Endothelial cell (in vitro differentiated cells): Measurements from ENCODE around the gene MATN4. TPM values are rescaled to one million over a fixed set of nuclear protein-coding genes. Genes with fewer than 3 reads are reported as not detected.

Experiments
- DNase-seq: peaks from one replicate; pipeline ENCODE4 v3.0.0; 2021; ENCODE audit warnings: low spot score
- H3K27ac Mint-ChIP-seq: one replicate; pipeline ENCODE4 v1.8.0; 2021; ENCODE audit warnings: mixed read lengths, inconsistent platforms; ENCODE audit not compliant: unreplicated experiment
- H3K27me3 Mint-ChIP-seq: one replicate; pipeline ENCODE4 v1.8.0; 2021; ENCODE audit warnings: mild to moderate bottlenecking, moderate library complexity, mixed read lengths, inconsistent platforms; ENCODE audit not compliant: unreplicated experiment
- H3K36me3 Mint-ChIP-seq: one replicate; pipeline ENCODE4 v1.8.0; 2021; ENCODE audit warnings: mild to moderate bottlenecking, low read depth, mixed read lengths, inconsistent platforms; ENCODE audit not compliant: unreplicated experiment
- H3K4me1 Mint-ChIP-seq: one replicate; pipeline ENCODE4 v1.8.0; 2021; ENCODE audit warnings: mild to moderate bottlenecking, mixed read lengths, inconsistent platforms; ENCODE audit not compliant: unreplicated experiment
- H3K4me3 Mint-ChIP-seq: one replicate; pipeline ENCODE4 v1.8.0; 2021; ENCODE audit warnings: mild to moderate bottlenecking, mixed read lengths, inconsistent platforms; ENCODE audit not compliant: unreplicated experiment
- H3K9me3 Mint-ChIP-seq: one replicate; pipeline ENCODE4 v1.8.0; 2021; ENCODE audit warnings: mixed read lengths, inconsistent platforms; ENCODE audit not compliant: unreplicated experiment
- total RNA-seq: library from RNA; stranded (reverse); fragmentation: NEBNext Ultra II Directional; extraction: Animal tissue kit (Norgen Biotek cat#: 25700); gene quantifications from one replicate; pipeline ENCODE4 v1.2.1, GENCODE V29; 2021; ENCODE audit not compliant: unreplicated experiment
- TF ChIP-seq, protein P1 (sequence below): fragments of 200-600 bp; sonication (generic); IDR thresholded peaks from one replicate; pipeline ENCODE4 v1.5.0; 2021; ENCODE audit warnings: antibody characterized with exemption; ENCODE audit not compliant: unreplicated experiment

The MATN4 gene
- total RNA-seq, 1 donor from 2014 or later = not detected

DNA sequence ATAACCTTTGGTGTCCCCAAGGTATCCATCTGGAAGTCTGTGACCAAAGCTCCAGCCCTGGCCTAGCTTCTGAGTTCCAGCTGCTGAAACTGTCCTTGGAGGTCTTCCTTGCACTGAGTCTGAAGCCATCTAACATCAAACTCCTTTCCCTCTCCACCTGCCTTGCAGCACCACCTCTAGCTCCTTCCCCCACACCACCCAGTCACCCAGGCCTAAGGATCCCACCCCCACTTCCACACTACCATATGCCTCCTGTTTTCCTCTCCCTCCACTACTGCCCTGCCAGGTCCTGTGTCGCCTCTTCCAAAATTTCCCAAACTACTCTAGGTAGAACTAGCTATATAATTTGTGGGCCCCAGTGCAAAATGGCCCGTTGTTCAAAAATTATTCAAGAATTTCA lies 10.8 kb upstream of the MATN4 start:
- no peak overlapping the region for H3K4me3 Mint-ChIP-seq
- TF ChIP-seq, protein P1, sequence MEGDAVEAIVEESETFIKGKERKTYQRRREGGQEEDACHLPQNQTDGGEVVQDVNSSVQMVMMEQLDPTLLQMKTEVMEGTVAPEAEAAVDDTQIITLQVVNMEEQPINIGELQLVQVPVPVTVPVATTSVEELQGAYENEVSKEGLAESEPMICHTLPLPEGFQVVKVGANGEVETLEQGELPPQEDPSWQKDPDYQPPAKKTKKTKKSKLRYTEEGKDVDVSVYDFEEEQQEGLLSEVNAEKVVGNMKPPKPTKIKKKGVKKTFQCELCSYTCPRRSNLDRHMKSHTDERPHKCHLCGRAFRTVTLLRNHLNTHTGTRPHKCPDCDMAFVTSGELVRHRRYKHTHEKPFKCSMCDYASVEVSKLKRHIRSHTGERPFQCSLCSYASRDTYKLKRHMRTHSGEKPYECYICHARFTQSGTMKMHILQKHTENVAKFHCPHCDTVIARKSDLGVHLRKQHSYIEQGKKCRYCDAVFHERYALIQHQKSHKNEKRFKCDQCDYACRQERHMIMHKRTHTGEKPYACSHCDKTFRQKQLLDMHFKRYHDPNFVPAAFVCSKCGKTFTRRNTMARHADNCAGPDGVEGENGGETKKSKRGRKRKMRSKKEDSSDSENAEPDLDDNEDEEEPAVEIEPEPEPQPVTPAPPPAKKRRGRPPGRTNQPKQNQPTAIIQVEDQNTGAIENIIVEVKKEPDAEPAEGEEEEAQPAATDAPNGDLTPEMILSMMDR = no peak
- H3K27me3 Mint-ChIP-seq = peaks cover 4% of the 10 kb centered on the region
- no peak overlapping the region for H3K27ac Mint-ChIP-seq
- DNase-seq = no peak
- no peaks in the 10 kb centered on the region for H3K9me3 Mint-ChIP-seq
- no peaks in the 10 kb centered on the region for H3K36me3 Mint-ChIP-seq
- no peaks in the 10 kb centered on the region for H3K4me1 Mint-ChIP-seq

DNA sequence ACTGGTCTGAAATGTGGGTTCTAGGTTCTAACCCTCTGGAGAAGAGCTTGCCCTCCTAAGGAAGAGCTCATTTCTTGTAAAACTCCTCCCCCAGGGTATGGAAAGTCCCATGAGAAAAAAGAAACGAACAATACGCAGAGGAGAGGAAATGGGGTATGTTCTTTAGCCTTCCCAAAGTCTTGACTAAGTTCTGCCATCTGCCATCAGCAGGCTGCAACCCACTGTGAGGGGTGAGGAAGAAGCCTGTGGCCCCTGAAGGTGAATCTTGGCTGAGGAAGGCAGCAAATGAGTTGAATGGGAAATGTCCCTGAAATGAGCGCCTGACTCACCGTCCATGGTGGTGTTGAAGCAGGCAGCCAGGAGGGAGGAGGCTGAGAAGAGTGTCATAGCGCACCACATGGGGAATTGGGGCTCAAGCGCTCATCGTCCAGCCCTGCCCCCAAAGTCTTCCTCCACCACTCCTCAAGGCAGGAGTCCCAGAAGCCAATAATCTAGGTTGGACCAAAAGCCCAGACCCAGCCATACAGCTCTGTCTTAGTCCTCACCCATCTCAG lies 10.4 kb upstream of the MATN4 start:
- H3K36me3 Mint-ChIP-seq = no peaks in the 10 kb centered on the region
- H3K4me1 Mint-ChIP-seq = no peaks in the 10 kb centered on the region
- H3K27me3 Mint-ChIP-seq = peaks cover 4% of the 10 kb centered on the region
- TF ChIP-seq, protein P1 = no peak
- H3K9me3 Mint-ChIP-seq = no peaks in the 10 kb centered on the region
- DNase-seq = no peak
- no peak overlapping the region for H3K4me3 Mint-ChIP-seq
- H3K27ac Mint-ChIP-seq = no peak overlapping the region

DNA sequence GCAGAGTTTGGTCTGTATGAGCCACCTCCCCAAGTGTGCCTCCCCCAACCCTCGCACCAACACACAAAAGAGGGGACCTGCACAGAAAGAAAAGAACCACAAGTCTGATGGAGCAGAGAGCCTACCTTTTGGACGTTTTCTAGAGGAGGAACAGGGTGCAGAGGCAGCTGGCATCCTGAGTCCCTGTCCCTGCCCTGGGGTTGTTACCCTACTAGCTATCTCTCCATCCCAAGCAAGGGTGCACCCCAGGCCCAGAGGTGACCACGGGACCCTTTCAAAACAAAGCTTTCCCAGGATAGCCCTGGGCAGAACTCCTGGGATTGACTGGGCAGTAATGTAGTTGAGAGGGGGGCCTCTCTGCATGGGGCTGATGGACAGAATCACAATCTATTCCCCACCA lies 9.7 kb upstream of the MATN4 start:
- no peak overlapping the region for H3K27ac Mint-ChIP-seq
- no peaks in the 10 kb centered on the region for H3K4me1 Mint-ChIP-seq
- no peak for DNase-seq
- no peaks in the 10 kb centered on the region for H3K36me3 Mint-ChIP-seq
- no peak overlapping the region for H3K4me3 Mint-ChIP-seq
- TF ChIP-seq, protein P1 = no peak
- H3K9me3 Mint-ChIP-seq = no peaks in the 10 kb centered on the region
- peaks cover 4% of the 10 kb centered on the region for H3K27me3 Mint-ChIP-seq

DNA sequence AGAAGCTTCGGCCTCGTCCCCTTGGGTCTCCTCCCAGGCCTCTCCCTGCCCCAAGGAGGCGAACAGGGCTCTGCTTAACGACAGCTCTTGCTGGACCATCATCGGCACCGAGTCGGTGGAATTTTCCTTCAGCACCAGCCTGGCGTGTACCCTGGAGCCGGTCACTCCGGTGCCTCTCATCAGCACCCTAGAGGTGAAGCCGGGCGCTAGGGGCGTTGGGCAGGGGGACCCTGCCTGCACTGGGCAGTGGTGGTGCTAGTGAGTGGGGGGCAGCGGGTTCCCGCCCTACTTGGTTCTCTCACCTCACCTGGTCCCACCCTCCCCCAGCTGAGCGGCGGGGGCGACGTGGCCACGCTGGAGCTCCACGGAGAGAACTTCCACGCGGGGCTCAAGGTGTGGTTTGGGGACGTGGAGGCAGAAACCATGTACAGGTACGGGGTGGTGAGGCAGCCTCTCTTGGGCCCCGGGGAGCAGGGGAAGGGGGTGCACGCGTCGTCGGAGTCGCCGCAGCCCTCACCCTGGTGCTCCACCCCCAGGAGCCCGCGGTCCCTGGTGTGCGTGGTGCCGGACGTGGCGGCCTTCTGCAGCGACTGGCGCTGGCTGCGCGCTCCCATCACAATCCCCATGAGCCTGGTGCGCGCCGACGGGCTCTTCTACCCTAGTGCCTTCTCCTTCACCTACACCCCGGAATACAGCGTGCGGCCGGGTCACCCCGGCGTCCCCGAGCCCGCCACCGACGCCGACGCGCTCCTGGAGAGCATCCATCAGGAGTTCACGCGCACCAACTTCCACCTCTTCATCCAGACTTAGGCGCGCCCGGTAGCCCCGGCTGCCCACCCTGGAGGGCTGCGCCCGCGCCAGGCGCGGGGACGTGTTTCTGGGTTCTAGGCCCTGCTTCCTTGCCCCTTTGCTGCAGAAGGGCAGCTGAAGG lies 8.3 kb upstream of the MATN4 start:
- Mint-ChIP-seq H3K27me3 (peaks cover 4% of the 10 kb centered on the region), H3K4me3 (no peak overlapping the region), H3K27ac (no peak overlapping the region), H3K36me3 (no peaks in the 10 kb centered on the region), H3K4me1 (no peaks in the 10 kb centered on the region), H3K9me3 (no peaks in the 10 kb centered on the region)
- DNase-seq = no peak
- TF ChIP-seq, protein P1 = no peak

DNA sequence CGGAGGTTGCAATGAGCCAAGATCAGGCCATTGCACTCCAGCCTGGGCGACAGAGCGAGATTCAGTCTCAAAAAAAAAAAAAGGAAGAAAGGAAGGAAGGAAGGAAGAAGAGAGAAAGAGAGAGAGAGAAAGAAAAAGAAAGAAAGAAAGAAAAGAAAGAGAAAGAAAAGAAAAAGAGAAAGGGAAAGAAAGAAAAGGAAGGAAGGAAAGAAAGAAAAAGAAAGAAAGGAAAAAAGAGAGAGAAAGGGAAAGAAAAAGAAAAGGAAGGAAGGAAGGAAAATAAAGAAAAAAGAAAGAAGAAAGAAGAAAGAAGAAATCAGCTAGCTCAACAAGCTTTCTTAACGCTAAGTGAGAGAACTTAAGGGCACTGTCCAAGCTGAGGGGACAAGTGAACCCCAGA lies 7.6 kb upstream of the MATN4 start:
- Mint-ChIP-seq H3K27ac (no peak overlapping the region), H3K4me1 (peaks cover 4% of the 10 kb centered on the region), H3K9me3 (no peaks in the 10 kb centered on the region), H3K4me3 (no peak overlapping the region), H3K36me3 (peaks cover under 1% of the 10 kb centered on the region), H3K27me3 (peaks cover 4% of the 10 kb centered on the region)
- TF ChIP-seq, protein P1 = no peak
- no peak for DNase-seq
